Choroid plexus epithelial cell (primary cell): Measurements from ENCODE around the gene CSK.

Experiments used
- DNase-seq: peaks from one replicate; pipeline ENCODE4 v3.0.0-alpha.2; 2010; ENCODE audit warnings: low read depth
- H3K4me3 ChIP-seq: 2 replicates; pipeline ENCODE4 v1.5.1; 2011; ENCODE audit warnings: low read depth, mild to moderate bottlenecking, control low read depth, low read length, moderate library complexity
- CTCF ChIP-seq: conservative IDR thresholded peaks from 2 replicates; pipeline ENCODE4 v1.5.1; 2011; ENCODE audit warnings: low read depth, mild to moderate bottlenecking, control low read depth, inconsistent platforms, low read length, moderate library complexity

The CSK gene

GRCh38 chr15:74815121-74815934 is 33.4 kb downstream of the CSK start:
- DNase-seq: no peak
- no peak overlapping the region for H3K4me3 ChIP-seq
- TF ChIP-seq CTCF: no peak

DNA sequence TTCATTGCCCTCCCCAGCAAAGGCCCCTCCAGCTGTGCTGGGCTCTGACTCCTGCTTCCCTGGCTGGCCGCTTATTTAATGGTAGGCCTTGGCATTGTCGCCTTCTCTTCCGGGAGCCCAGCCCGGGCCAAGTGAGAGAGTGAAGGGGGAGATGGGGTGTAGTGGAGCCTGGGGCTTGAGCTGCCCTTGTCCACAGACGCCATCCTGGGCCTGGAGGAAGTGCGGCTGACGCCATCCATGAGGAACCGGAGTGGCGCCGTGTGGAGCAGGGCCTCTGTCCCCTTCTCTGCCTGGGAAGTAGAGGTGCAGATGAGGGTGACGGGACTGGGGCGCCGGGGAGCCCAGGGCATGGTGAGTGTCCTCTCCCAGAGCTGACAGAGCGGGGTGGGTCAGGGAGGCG is 34.1 kb downstream of the CSK start:
- H3K4me3 ChIP-seq: no peak overlapping the region
- no peak for DNase-seq
- no peak for TF ChIP-seq CTCF

- DNase-seq: no peak
- H3K4me3 ChIP-seq: no peak overlapping the region
- no peak for TF ChIP-seq CTCF
Measured at GRCh38 chr15:74816624-74817369, 34.9 kb downstream of the CSK start.

DNA sequence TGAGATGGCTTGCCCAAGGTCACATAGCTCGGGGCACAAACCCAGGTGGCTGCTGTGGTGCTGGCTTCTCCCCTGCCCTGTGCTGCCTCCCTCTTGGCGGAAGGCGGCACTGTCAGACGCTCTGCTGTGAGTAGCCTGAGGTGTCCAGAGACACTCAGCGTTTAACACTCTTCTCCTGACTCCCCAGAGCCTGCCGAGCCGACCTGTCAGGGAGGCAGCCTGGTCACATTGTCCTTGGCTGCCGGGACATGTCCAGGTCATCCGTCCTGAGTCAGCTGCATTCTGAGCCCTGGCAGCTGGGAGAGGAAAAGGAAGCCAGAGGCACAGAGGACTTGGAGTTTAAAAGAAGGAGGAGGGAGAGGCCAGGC is 35.5 kb downstream of the CSK start:
- peak; percentile 43 for TF ChIP-seq CTCF
- peak; percentile 24 for DNase-seq
- H3K4me3 ChIP-seq: no peak overlapping the region

DNA sequence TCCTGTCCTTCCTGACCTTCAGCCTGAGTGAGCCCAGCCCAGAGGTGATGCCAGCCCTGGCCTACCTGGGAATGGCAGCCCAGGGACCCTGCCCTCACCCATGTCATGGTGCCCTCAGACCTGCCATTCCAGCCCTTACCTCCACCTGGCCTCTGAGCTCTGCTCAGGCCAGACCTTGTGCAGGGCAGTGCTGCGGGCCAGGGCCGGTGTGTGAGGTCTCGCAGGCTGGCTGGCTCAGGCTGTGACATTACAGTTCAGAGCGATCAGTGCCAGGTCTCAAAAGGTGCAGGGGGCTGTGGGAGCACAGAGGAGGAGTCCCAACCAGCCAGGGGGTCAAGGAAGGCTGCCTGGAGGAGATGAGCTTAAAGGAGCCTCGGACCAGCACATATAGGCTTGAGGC is 38.2 kb downstream of the CSK start:
- no peak for DNase-seq
- H3K4me3 ChIP-seq: no peak overlapping the region
- TF ChIP-seq CTCF: no peak

- DNase-seq: no peak
- no peak overlapping the region for H3K4me3 ChIP-seq
- TF ChIP-seq CTCF: no peak
Measured at GRCh38 chr15:74821091-74821789, 39.4 kb downstream of the CSK start.
